ENCODE data around the gene LRRTM4. TPM values are rescaled to one million over a fixed set of nuclear protein-coding genes. Genes with fewer than 3 reads are reported as not detected.

The LRRTM4 gene
- total RNA-seq, 2 experiments from 2014 or later: not detected

DNA sequence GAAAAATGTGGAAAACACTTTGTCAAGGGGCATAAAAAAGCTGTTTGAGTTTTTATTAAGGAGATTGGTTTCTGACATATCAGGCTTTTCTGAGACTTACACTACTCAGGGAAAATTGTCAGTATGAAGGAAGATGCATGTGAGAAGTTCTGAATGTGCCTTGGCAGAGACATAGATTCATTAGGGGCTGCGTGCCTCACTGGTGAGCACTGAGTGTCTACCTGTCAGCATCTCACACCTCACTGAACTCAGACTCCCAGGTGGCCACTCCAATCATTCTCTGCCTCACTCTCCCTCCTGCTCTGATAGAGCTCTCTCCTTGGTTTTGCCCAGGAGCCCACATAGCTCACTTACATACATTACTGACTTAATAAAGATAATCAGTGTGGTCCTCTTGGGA is 372.6 kb downstream of the LRRTM4 start:
- no peak for DNase-seq (ENCODE audit: low spot score)
- Histone ChIP-seq H3K27ac (ENCODE audit: low read depth, low read length, poor library complexity, severe bottlenecking) (no peak overlapping the region), H2AFZ (ENCODE audit: low read length) (no peak overlapping the region), H3K9me3 (ENCODE audit: low read length) (no peaks in the 10 kb centered on the region), H3K36me3 (ENCODE audit: insufficient read depth, low read length) (no peaks in the 10 kb centered on the region), H3K4me1 (ENCODE audit: insufficient read depth, low read length, poor library complexity, severe bottlenecking) (no peaks in the 10 kb centered on the region), H3K4me2 (ENCODE audit: low read length) (no peak overlapping the region), H3K9me2 (ENCODE audit: insufficient read depth, low read length) (no peaks in the 10 kb centered on the region), H3K4me3 (ENCODE audit: low read depth, low read length, poor library complexity, severe bottlenecking) (no peak overlapping the region), H4K20me1 (ENCODE audit: insufficient read depth, low read length) (no peaks in the 10 kb centered on the region), H3K79me2 (ENCODE audit: insufficient read depth, low read depth, low read length) (no peaks in the 10 kb centered on the region)
- intact Hi-C loops (cut with micrococcal nuclease; ENCODE audit: unreplicated experiment): no loop called here
- CTCF ChIA-PET (ENCODE audit: unreplicated experiment): no interaction called here
- POLR2A ChIA-PET: interaction anchor here (0.9 kb wide), 1 partner anchor 13 kb away, joined by 4 read pairs; no protein-coding TSS in a partner anchor
- TF ChIP-seq, protein P1, sequence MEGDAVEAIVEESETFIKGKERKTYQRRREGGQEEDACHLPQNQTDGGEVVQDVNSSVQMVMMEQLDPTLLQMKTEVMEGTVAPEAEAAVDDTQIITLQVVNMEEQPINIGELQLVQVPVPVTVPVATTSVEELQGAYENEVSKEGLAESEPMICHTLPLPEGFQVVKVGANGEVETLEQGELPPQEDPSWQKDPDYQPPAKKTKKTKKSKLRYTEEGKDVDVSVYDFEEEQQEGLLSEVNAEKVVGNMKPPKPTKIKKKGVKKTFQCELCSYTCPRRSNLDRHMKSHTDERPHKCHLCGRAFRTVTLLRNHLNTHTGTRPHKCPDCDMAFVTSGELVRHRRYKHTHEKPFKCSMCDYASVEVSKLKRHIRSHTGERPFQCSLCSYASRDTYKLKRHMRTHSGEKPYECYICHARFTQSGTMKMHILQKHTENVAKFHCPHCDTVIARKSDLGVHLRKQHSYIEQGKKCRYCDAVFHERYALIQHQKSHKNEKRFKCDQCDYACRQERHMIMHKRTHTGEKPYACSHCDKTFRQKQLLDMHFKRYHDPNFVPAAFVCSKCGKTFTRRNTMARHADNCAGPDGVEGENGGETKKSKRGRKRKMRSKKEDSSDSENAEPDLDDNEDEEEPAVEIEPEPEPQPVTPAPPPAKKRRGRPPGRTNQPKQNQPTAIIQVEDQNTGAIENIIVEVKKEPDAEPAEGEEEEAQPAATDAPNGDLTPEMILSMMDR (conservative IDR thresholded peaks at IDR 0.05; ENCODE audit: low read length): no peak
- TF ChIP-seq EZH2phosphoT487 (IDR thresholded peaks at IDR 0.05; ENCODE audit: borderline replicate concordance, low read depth, low read length): no peak
- no TSS peak for BruUV-seq (replicated peaks)

DNA sequence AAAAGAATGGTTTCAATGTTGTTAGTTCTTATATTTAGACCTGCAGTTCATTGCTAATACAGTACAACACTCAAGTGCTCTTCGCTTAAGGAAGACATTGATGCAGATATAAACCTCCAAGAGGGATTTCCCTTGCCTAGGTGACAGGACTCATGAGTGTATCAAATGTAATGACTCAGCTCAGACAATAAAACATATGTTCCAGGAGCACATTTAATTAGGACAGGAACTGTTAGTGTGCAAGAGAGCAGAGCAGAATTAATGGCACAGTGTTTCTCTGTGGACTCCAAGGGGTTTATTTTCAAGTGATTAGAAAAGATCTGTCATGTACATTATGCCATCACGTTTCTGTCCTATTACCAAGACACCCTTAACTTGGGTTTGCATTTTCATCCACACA is 375.0 kb downstream of the LRRTM4 start:
- H3K9me2 ChIP-seq (ENCODE audit: insufficient read depth, low read length): no peaks in the 10 kb centered on the region
- H3K4me1 ChIP-seq (ENCODE audit: insufficient read depth, low read length, poor library complexity, severe bottlenecking): no peaks in the 10 kb centered on the region
- no peak overlapping the region for H2AFZ ChIP-seq (ENCODE audit: low read length)
- ChIA-PET POLR2A (no interaction called here), CTCF (ENCODE audit: unreplicated experiment) (no interaction called here)
- DNase-seq (ENCODE audit: low spot score): no peak
- H3K4me2 ChIP-seq (ENCODE audit: low read length): no peak overlapping the region
- H3K79me2 ChIP-seq (ENCODE audit: insufficient read depth, low read depth, low read length): no peaks in the 10 kb centered on the region
- no peak overlapping the region for H3K4me3 ChIP-seq (ENCODE audit: low read depth, low read length, poor library complexity, severe bottlenecking)
- no peaks in the 10 kb centered on the region for H4K20me1 ChIP-seq (ENCODE audit: insufficient read depth, low read length)
- H3K36me3 ChIP-seq (ENCODE audit: insufficient read depth, low read length): no peaks in the 10 kb centered on the region
- no peaks in the 10 kb centered on the region for H3K9me3 ChIP-seq (ENCODE audit: low read length)
- no TSS peak for BruUV-seq (replicated peaks)
- TF ChIP-seq, protein P1 (conservative IDR thresholded peaks at IDR 0.05; ENCODE audit: low read length): no peak
- no peak for TF ChIP-seq EZH2phosphoT487 (IDR thresholded peaks at IDR 0.05; ENCODE audit: borderline replicate concordance, low read depth, low read length)
- intact Hi-C loops (cut with micrococcal nuclease; ENCODE audit: unreplicated experiment): no loop called here
- no peak overlapping the region for H3K27ac ChIP-seq (ENCODE audit: low read depth, low read length, poor library complexity, severe bottlenecking)

DNA sequence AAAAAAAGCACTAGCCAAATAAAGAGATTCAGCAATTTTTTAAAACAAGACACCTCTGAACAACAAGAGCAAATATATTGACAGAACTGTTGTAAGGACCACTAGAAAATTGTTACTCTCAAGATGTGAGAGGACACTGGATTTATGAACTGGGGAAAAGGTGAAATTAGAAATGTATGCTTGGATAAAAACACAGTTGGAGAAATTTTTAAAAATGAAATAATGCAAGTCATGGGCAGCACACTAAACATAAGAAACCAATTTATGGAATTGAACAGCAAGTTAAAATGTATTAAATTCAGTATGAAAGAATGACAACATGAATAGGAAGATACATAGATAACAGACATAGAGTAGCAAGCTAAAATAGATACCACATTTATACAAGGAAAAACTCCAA is 377.4 kb downstream of the LRRTM4 start:
- no peak for TF ChIP-seq EZH2phosphoT487 (IDR thresholded peaks at IDR 0.05; ENCODE audit: borderline replicate concordance, low read depth, low read length)
- TF ChIP-seq, protein P1 (conservative IDR thresholded peaks at IDR 0.05; ENCODE audit: low read length): no peak
- intact Hi-C loops (cut with micrococcal nuclease; ENCODE audit: unreplicated experiment): no loop called here
- CTCF ChIA-PET (ENCODE audit: unreplicated experiment): no interaction called here
- H3K79me2 ChIP-seq (ENCODE audit: insufficient read depth, low read depth, low read length): no peaks in the 10 kb centered on the region
- H3K9me2 ChIP-seq (ENCODE audit: insufficient read depth, low read length): no peaks in the 10 kb centered on the region
- DNase-seq (ENCODE audit: low spot score): no peak
- no peaks in the 10 kb centered on the region for H3K36me3 ChIP-seq (ENCODE audit: insufficient read depth, low read length)
- POLR2A ChIA-PET: no interaction called here
- H3K4me1 ChIP-seq (ENCODE audit: insufficient read depth, low read length, poor library complexity, severe bottlenecking): no peaks in the 10 kb centered on the region
- H3K4me2 ChIP-seq (ENCODE audit: low read length): no peak overlapping the region
- H3K27ac ChIP-seq (ENCODE audit: low read depth, low read length, poor library complexity, severe bottlenecking): no peak overlapping the region
- H2AFZ ChIP-seq (ENCODE audit: low read length): no peak overlapping the region
- no peaks in the 10 kb centered on the region for H4K20me1 ChIP-seq (ENCODE audit: insufficient read depth, low read length)
- no peak overlapping the region for H3K4me3 ChIP-seq (ENCODE audit: low read depth, low read length, poor library complexity, severe bottlenecking)
- H3K9me3 ChIP-seq (ENCODE audit: low read length): no peaks in the 10 kb centered on the region
- no TSS peak for BruUV-seq (replicated peaks)
